HG02763 (cell line): Measurements from ENCODE around the gene KCNT1.
"Not testable (repeated sequence)": the region's sequence is repeated elsewhere in the genome, so short reads cannot be mapped to it uniquely, and the experiment has no call there.

Experiments used
- ATAC-seq: cut with Tn5 transposase; IDR thresholded peaks from one replicate; pipeline ENCODE4 v1.9.1; 2021; ENCODE audit warnings: mild to moderate bottlenecking, moderate library complexity; ENCODE audit not compliant: unreplicated experiment

The KCNT1 gene

GRCh38 chr9:135672786-135673185 lies 29.2 kb upstream of the KCNT1 start:
- ATAC-seq: not testable (repeated sequence)

GRCh38 chr9:135673941-135674340 lies 28.0 kb upstream of the KCNT1 start:
- ATAC-seq: no peak

DNA sequence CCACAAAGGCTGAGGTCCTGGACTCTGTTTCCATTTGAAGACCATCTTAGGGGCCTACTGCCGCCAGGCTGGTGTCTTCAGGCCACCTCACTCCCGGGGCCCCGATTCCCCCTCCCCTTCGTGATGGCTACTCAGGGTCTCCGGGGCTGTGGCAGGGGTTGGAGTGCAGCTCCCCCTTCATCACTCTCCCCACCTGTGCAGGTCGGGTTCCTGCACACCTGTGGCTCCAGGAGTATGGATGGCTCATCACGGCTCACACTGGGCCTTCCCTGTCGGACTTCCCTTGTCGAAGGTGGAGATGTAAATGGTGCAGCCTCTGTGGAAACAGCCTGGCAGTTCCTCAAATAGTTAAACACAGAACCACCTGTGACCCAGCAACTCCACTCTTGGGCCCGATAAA lies 27.0 kb upstream of the KCNT1 start:
- no peak for ATAC-seq

DNA sequence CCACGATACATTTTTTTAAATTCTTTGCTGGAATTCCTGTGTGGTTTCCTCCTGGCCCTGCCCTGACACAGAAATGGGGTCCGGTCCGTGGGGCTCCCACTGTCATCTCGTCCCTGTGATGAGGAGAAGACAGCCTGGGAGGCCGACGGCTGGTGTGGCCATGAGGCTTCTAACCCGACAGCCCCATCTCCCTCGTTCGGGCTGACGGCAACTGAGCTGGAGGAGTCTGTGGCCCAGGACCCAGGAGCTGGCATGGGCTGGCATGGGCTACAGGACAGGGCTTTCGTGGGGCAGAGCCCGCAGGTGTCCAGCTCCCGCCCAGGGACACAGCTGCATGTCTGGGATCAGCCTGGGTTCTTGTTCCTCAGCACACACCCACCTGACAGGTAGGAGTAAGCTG lies 25.1 kb upstream of the KCNT1 start:
- ATAC-seq: no peak

DNA sequence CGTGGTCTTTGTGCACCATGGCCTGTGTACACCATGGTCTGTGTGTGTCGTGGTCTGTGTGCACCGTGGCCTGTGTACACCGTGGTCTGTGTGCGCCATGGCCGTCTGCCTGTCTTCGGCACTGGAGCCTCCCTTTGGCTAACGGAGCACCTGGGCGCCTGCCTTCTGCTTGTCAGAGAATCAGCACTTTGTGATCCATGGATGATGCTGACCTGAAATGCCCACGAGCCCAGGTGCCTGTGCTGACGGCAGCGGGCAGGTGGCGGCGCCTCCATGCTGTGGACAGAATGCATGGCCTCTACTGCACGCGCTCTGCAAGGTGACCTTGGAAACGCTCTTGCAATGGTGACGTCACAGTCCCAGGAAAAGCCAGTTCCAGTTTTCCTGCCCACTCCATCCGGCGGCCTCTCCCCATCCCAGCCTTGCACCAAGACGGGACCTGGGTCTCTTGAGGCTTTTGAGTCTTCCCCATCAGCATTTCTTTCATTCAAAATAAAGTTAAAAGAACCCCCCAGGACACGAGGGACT lies 24.3 kb upstream of the KCNT1 start:
- ATAC-seq: no peak

DNA sequence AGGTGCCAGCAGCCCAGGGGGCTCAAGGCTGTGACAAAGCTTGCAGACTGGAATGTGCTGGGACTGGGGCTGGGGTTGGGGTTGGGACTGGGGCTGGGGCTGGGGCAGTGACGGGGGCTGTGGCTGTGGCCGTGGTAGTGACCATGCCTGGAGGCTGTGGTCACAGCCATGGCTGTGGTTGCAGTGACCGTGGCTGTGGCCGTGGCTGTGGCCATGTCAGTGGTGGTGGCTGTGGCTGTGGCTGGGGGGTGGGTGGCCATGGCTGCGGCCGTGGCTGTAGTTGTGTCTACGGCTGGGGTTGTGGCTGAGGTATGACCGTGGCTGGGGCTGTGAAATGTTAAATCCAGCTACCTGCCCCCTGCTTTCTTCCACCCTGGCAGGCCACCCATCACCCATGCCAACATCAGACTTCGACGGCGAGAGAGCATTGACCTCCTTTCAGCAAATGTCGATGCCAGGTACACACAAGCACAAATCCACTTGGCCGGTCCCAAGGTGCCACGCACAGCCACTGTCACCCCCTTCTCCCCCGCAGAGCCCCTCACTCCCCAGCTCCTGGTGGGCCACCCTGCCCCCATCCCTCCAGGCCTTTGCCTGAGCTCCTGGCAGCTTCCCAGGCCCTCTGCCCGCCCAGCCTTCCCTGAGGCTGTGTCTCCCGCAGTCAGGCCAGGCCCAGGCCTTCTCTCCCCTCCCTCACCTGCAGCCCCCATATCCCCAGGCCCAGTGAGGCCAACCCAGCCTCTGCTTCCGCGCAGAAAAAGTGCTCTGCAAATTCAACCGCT lies 23.6 kb upstream of the KCNT1 start:
- no peak for ATAC-seq

GRCh38 chr9:135680056-135680455 lies 21.9 kb upstream of the KCNT1 start:
- ATAC-seq: no peak

DNA sequence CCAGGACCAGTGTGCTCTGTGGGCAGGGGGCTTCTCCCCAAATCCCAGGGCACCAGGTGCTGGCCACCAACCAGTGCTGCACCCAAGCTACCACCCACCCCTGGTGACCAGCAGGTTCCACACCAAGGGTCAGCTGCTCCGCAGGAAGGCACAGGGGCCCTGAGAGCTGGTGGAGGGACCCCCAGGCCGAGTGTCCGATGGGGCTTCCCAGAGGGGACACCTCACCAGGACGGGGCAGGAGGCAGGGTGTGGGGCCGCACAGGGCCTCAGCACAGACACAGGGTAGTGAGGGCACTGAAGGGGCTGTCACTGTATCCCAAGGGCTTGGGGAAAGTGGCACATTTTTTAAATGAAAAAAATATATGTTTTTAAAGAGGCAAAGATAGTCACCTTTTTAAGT lies 20.8 kb upstream of the KCNT1 start:
- no peak for ATAC-seq

- ATAC-seq: no peak
These were observed 18.5 kb upstream of the KCNT1 start for GRCh38 chr9:135683401-135684034.

DNA sequence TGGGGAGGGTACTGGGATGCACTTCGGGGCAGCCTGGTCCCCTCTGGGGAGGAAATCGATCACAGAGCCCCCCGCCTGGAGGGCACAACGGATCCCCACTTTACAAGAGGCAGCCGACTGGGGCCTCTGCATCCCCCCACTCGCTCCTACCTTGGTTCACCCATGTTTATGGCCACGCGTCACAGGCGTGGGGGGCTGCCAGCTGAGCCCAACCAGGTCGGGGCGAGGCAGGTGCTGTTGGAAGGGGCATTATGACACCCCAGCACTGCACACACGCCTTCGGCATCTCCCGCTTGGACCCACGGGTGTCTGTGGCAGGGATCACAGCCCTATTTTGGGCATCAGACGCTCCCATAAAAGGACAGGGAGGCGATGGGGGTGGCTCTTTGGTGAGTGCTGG lies 17.3 kb upstream of the KCNT1 start:
- no peak for ATAC-seq

GRCh38 chr9:135687216-135687615 lies 14.8 kb upstream of the KCNT1 start:
- ATAC-seq: no peak

DNA sequence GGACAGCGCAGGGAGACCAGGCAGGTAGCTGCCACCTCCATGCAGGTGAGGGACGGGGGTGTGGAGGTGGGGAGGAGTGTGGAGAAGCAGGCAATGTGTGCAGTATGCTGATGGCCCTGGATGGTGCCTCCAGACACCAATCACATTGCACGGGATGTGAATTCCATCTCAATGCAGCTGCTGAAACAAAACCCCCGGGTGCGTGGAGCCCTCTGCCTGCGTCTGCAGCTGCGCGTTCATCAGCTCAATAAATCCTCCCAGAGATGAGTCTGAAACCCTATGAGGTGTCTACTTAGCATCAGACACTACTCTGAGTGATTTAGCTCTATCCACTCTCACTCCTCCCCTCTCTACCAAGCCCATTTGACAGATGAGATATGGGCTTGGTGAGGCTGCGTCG lies 13.0 kb upstream of the KCNT1 start:
- ATAC-seq: no peak

- no peak for ATAC-seq
These were observed 11.0 kb upstream of the KCNT1 start for GRCh38 chr9:135690836-135691570.

DNA sequence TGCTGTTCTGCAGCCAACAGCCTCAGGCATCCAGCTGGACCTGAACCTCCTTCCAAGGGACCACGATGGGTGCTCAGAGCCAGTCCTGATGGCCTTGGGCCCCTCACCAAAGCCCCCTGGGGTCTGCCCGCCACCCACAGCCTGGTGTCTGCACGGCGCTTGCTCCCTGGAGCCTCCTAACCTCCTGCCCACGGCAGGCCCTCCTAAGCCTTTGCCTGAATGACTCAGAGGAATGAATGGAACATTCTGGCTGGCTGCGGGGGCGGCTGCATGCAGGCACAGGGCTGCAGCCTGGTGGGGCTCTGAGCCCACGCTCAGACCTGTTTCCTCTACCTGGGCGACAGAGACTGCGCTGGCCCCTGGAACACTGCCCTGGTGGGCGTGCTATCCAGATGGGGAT lies 9.6 kb upstream of the KCNT1 start:
- no peak for ATAC-seq

DNA sequence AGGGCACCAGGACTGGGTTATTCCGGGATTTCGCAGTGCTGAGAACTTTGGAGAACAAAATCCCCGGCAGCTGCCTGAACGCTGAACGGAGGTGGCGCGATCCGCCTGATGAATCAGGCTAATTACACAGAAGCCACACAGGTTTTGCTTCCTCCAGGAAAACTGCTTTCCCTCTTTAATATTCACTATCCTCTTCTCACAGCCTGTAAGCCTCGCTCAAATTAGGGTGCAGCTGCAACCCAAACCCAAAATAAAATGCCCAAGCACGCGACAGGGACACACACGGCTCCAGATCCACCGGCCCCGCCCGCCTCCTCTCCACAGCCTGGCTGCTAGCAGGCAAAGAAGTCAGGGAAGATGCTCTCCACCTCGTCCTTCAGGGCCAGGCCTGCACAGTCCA lies 8.7 kb upstream of the KCNT1 start:
- ATAC-seq: no peak

- no peak for ATAC-seq
These were observed 8.2 kb upstream of the KCNT1 start for GRCh38 chr9:135693771-135694170.

DNA sequence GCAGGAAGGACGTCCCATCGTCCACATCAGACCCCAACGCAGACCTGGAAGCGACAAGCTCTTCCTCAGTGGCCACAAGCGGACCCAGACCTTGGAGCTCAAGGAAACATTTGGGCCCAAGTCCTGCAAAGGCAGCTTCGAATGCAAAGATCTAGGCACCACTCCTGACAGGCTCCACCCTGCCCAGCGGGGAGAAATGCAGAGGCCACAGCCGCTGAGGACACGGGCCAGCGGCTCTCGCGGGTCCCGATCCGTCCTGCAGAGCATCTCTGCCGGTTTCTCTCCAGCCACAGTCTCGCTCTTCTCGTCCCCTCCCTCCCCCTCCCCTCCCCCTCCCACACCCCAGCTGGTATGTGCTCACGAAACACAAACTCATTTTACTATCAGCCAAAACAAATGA lies 7.6 kb upstream of the KCNT1 start:
- ATAC-seq: no peak

- ATAC-seq: no peak
These were observed 6.9 kb upstream of the KCNT1 start for GRCh38 chr9:135695036-135695435.

GRCh38 chr9:135695642-135696041 lies 6.3 kb upstream of the KCNT1 start:
- no peak for ATAC-seq

- no peak for ATAC-seq
These were observed 5.5 kb upstream of the KCNT1 start for GRCh38 chr9:135696446-135696845.

DNA sequence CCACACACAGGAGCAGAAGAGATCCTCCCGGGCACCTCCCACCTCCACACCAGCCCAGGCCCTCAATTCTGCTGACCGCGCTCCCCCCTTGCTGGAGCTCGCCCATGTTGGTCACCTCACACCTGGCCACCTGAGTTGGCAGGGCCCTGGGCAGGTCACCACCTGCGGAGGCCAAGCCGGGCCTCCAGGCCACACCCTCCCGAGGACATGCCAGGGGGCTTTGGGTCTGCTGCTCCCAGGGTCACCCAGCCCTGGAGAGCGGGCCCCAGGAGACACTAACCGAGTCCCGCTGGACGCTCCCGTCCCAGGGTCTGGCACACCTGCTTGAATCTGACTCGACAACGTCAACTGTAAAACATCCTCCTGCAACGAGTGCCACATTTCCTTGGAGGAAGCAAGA lies 4.8 kb upstream of the KCNT1 start:
- ATAC-seq: no peak

- no peak for ATAC-seq
These were observed 3.7 kb upstream of the KCNT1 start for GRCh38 chr9:135698236-135698635.
